Measurements from ENCODE around the gene ZP2.
A peak's percentile ranks its signal among the peaks of the same experiment; 100 is the strongest.
"Not testable (repeated sequence)": the region's sequence is repeated elsewhere in the genome, so short reads cannot be mapped to it uniquely, and the experiment has no call there.

ZP2 gene

DNA sequence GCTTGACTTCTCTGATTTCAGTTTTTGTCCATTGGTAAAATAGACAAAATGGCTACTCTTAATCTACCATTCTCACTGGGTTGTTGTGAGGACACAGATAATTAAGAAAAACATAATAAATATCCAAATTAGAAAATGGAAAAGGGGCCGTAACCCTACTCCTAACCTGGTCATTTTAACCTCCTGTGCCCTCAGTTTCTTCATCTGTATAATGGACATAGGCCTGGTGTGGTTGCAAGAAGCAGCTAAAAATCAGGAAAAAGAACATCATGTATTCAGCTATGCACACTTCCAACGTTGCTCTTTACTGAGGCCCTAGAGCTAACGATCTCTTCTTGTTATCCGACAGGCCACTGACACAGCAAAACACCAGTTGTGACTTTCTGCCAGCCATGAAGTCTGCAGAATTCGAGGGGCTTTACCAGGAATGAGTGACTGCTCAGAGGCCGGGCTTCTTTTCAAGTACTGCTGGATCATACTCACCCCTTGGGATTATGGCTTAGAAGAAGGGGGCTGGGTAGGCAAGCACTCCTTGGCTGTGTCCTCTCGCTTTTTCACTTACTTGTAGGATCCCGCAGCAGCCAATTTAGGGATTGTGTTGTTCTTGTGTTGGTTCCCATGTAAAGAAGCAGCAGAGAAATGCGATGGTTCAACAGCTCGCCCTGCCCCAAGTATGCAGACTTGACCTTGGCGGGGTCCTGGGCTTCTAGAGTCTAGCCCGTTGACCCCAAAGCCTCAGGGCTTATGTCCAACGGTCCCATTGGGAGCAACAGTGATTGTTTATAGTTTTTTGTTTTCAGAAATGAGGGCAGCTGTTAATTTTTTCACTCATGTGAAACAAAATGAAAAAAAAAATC, 32.0 kb downstream of the ZP2 start:
- DNase-seq (ENCODE audit: insufficient read length, low spot score) (no peak), FAIRE-seq (no peak)

DNA sequence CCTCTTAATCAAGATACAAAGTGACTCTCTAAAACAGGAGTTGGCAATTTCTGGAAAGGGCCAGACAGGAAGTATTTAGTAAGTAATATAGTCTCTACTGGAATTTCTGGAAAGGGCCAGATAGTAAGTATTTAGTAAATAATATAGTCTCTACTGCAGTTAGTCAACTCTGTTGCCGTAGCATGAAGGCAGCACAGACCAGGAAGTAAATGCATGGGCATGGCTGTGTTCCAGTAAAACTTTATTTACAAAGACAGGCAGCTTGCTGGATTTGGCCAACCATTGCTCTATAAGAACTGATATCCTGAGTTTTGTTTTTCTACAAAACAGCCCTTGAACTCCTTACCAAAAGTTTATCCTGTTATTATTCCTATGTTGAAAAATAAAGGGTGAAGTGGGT, 36.0 kb downstream of the ZP2 start:
- no peak for DNase-seq (ENCODE audit: insufficient read length, low spot score)
- no peak for FAIRE-seq

DNA sequence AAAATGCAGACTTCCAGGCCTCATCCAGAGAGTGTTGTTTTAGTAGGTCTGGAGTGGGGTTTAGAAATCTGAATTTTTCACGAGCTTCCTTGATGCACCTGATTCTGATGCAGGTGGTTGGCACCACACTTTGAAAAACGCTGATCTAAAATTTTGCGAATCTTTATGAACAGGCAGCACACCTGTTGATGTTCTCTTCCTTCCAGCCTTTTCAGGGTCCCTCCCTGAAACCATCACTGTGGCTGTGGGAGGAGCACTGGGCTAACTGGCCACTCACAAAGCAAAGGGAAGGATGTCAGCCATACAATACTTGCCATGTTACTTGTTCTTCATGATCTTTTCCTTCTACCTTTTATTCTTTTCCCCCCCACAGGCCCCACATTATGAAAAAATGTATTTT, 38.7 kb downstream of the ZP2 start:
- FAIRE-seq (no peak), DNase-seq (ENCODE audit: insufficient read length, low spot score) (no peak)

DNA sequence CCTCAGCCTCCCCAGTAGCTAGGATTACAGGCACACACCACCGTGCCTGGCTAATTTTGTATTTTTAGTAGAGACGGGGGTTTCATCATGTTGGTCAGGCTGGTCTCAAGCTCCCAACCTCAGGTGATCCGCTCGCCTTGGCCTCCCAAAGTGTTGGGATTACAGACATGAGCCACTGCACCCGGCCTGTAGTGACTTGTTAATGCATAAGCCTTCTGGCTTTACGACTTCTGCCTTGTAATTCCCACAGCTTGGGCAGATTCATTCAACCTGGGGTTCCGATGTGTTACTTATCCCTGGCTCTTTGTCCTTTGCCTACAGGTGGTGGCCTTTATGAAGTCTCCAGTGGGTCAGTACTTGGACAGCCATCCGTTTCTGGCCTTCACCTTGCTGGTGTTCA, 41.3 kb downstream of the ZP2 start:
- not testable (repeated sequence) for DNase-seq (ENCODE audit: insufficient read length, low spot score); FAIRE-seq

DNA sequence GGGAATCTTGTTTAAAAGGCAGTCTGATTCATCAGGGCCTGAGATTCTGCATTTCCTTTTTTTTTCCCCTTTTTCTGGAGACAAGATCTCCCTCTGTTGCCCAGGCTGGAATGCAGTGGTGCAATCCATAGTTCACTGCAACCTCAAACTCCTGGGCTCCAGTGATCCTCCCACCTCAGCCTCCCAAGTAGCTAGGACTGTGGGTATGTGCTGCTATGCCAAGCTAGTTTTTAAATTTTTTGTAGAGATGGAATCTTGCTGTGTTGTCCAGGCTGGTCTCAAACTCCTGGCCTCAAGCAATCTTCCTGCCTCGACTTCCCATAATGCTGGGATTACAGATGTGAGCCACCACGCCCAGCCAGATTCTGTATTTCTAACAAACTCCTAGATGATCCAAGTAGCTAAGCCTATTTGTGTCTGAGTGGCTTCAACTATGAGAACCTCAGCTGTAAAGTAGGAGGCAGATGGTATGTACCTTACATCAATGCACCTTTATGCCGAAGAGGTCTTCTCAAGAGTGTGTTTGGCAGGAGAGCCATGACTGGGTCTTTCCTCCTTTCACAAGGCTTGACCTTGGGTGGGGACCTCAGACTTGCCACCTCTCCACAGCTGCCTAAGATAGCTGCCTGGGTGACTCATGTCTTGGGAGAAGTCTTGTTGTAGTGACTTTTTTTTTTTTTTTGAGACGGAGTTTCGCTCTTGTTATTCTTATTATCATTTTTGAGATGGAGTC, 42.0 kb downstream of the ZP2 start:
- FAIRE-seq (no peak), DNase-seq (ENCODE audit: insufficient read length, low spot score) (no peak)

DNA sequence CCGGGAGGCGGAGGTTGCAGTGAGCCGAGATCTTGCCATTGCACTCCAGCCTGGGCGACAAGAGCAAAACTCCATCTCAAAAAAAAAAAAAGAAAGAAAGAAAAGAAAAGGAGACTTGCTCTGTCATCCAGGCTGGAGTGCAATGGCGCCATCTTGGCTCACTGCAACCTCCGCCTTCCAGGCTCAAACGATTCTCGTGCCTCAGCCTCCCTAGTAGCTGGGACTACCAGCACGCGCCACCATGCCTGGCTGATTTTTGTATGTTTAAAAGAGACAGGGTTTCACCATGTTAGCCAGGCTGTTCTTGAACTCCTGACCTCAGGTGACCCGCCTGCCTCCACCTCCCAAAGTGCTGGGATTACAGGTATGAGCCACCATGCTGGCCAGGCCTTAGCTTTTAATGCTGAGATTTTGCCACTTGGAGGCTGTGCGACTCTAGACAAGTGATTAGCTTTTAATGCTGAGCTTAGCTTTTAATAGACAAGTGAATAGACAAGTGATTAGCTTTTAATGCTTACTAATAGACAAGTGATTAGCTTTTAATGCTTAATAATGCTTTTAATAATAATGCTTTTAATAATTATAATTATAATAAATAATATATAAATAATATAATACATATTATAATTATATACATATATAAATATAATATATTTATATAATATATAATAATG, 43.3 kb downstream of the ZP2 start:
- no peak for DNase-seq (ENCODE audit: insufficient read length, low spot score)
- no peak for FAIRE-seq

DNA sequence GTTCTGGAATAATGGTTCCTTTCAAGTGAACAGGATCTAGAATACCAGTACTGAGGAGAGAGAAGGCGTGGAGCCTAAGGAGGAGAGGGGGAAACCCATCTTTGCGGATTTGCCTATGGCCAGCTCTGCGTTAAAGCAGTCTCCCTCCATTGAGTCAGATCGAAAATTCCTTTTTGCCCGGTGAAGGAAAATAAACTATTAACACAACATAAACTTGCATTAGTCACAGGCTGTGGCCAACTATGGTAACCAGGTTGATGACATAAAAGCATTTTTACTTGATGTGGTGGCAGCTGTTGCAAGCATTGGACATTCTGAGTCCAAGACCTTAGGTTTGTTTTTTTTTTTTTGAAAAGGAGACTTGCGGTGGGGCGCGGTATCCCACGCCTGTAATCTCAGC, 44.0 kb downstream of the ZP2 start:
- DNase-seq (ENCODE audit: insufficient read length, low spot score) (no peak), FAIRE-seq (no peak)

DNA sequence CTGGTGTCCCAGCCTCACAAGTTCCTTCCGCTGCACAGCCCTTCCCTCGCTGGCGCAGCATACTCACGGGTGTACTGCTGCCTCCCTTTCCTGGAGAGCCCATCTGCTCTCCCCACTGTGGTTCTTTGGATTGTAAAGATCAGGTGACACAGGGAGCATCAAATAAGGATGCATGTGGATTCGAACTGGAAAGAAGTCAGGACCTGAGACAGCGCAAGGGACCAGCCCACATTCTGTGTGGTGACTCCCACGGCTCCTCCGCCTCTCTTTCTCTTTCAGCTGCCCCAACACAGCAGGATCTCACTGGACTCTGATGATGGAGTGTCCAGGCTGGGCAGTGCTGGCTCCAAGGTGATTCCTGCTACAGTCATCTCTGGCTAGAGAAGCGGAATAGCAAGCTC, 44.8 kb downstream of the ZP2 start:
- DNase-seq (ENCODE audit: insufficient read length, low spot score) (no peak), FAIRE-seq (no peak)

DNA sequence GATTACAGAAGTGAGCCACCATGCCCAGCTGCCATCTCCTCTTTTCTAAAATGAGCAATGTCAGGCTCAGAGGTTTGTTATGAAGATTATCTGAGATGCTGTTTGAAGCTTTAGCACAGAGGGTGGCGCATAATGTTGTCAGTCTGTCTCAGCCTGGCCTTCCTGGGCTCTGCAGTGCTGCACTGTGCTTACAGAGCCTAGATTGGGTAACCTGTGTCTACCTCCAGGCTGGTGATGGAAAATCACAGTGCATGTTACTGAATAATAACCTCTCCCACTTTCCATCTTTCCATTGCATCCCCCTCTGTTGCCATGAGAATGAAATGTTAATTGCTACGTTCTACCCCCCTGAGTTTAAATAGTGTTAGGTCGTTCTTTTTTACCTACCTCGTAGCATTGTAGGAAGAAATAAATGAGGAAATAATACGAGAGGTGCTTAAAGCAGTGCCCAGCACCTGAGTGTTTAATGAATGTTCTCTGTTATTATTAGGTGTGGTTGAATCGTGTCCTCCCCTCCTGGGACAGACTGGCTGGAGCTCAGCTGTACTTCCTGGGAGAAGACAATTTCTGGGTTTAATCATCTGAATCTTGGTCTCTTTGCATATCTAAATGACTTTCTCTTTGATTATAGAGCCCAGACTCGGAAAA, 46.7 kb downstream of the ZP2 start:
- FAIRE-seq: no peak
- no peak for DNase-seq (ENCODE audit: insufficient read length, low spot score)

DNA sequence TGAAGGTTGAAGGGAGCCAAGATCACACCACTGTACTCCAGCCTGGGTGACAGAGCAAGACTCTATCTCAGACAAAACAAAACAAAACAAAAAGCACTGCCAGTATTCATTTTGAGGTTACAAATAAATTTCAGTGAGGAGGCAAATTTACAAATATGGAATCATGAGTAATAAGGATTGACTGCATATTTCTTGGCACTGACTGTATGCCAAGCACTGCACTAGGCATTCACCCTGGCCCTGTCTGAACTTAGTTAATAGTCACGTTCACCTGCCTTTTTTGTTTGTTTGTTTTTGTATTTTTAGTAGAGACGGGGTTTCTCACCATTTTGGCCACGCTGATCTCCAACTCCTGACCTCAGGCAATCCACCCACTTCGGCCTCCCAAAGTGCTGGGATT, 47.8 kb downstream of the ZP2 start:
- DNase-seq (ENCODE audit: insufficient read length, low spot score): no peak
- no peak for FAIRE-seq

DNA sequence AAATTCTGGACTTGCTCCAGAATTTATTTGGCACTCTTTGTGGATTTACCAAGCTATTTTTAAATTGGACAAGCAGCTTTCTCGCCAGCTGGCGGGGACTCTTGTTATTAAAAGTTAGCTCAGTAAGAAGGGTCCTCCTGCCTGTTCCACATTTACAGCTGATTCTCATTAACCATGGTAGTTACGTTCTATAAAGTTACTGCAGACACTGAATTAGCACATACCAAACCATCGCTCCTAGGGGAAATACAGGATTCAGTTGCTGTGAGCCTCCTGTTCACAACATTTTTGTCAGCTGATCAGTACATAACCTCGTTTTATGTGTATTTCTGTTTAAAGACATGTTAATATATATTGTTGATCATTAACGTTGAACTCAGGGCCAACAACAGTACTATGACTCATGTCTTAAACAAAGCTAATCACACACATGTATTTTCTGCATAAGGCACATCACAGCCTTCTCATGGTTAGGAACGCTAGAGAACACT, 48.7 kb downstream of the ZP2 start:
- DNase-seq (ENCODE audit: insufficient read length, low spot score) (no peak), FAIRE-seq (no peak)

DNA sequence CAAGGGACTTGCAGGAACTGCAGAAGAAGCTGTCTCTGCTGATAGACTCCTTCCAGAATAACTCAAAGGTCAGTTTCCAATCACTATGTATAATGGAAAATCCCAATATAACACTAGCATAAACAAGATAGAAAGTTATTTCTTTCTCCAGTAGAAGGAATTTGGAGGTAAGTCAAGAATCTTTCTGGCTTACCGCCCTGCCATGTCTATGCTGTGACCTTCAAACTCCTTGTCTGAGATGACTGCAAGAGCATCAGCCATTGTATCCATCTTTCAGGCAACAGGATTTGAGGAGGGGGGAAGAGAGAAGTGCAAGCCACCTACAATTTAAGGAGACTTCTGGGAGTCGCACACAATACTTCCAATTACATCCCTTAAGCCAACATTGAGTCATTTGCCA, 50.2 kb downstream of the ZP2 start:
- FAIRE-seq: no peak
- DNase-seq (ENCODE audit: insufficient read length, low spot score): no peak

DNA sequence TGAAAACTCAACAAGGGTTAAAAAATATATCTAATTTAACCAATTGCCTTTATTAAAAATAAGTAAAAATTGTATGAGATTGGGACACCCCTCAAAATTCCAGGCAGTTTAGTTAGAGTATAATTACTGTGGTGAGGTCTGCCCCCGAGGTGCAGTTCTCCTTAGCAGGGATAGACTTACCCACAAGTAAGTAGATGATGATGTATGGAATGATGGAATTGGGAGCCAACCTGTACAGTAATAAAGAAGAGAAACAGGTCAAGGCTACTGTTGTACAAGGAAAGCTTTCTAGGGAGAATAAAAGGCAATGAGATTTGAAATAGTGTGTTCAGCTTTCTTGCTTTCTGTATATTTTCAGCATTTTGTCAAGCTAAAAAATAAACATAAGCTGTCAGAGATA, 51.1 kb downstream of the ZP2 start:
- DNase-seq (ENCODE audit: insufficient read length, low spot score) (no peak), FAIRE-seq (no peak)

DNA sequence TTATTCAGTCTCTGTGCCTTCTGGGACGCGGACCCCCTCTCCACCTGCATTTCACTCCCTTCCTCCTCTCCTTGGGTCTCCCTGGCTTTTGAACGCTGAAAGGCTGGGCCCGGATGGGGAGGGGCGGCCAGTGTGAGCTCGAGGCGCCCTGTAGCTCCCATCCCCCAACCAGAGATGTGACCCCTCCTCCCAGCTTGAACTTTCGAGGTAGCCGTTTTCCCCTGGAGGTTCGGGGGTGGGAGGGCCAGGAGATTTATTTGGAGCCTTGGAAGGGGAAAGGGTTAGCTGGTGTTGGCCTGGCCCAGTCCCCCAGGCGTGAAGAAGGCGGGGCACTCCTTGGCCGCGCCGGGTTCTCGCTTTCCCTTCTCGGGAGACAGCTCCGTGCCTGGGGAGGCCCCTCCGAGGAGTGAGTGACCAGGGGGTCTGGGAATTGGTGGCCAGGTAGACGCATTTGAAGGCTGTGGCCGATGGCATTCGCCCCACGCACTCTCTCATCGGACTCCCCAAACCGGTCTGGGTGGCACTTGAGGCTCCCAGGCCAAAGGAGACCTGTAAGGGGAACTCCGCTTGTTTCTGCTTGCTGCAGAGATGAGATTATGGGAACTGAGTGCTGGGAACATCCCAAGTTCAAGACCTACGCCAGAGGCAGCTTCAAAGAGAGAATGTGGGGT, 52.0 kb downstream of the ZP2 start:
- FAIRE-seq (peak; percentile 44), DNase-seq (ENCODE audit: insufficient read length, low spot score) (no peak)

DNA sequence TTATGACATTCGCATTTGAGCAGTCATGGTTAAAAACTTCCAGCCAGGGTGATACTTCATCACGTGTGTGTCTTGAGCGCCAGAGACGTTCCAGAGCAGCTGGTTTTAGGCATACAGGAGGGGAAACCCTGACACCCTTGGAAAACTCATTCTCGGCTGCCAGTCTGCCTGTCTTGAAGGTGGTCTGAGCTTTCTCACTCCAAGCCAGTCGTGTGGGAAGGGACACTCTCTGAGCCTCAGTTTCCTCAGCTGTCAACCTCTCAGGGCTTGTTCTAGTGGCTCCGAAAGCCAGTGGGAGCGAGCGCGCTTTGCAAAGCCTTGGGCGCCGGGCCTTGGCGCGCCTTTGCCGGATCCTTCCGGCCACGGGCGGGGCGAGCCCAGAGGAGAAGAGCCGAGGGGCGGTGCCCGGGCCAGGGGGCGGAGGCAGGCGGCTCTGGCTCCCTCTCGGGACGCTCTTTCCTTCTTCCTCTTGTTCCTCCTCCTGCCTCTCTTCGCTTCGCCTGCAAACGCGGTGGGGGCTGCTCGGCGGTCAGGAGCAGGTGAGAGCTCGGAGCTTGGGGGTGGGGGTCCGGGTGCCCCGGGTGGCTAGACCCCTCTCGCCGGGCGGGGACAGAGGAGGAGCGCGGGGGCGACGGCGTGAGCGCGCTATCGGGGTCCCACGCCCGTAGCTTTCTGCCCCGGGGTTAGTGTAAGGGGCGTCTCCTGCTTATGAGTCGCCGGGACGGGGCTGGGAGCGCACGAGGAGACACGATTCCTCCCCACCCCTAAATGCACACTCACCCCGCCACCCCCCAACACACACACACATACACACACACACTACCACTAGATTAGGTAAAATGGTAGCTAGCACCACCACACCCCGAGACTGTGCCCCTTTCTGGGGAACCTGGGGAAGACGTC, 52.9 kb downstream of the ZP2 start, which contains the start of gene LDAF1:
TSS of gene LDAF1 (plus strand) at position 467 of the 903 bp plus-strand sequence. CDS start 2,509 bp downstream, outside the sequence.
- FAIRE-seq (peak; percentile 76), DNase-seq (ENCODE audit: insufficient read length, low spot score) (peak; percentile 89)

DNA sequence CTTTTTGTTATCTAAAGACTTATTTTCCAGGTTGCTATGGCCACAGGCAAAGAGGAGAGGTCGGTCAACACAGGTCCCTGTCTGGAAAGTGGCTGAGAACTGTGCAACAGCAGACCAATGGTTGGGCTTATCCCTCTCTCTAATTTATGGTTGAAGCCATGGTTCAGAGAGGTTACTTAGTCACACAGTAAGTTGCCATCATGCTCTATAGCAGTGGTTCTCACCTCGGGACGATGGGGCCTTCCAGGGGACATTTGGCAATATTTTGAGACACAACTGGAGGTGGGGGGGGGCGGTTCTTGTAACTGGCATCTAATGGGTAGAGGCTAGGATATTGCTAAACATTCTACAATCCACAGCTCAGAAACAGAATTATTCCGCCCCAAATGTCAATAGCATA, 53.7 kb downstream of the ZP2 start:
- FAIRE-seq: no peak
- DNase-seq (ENCODE audit: insufficient read length, low spot score): no peak

DNA sequence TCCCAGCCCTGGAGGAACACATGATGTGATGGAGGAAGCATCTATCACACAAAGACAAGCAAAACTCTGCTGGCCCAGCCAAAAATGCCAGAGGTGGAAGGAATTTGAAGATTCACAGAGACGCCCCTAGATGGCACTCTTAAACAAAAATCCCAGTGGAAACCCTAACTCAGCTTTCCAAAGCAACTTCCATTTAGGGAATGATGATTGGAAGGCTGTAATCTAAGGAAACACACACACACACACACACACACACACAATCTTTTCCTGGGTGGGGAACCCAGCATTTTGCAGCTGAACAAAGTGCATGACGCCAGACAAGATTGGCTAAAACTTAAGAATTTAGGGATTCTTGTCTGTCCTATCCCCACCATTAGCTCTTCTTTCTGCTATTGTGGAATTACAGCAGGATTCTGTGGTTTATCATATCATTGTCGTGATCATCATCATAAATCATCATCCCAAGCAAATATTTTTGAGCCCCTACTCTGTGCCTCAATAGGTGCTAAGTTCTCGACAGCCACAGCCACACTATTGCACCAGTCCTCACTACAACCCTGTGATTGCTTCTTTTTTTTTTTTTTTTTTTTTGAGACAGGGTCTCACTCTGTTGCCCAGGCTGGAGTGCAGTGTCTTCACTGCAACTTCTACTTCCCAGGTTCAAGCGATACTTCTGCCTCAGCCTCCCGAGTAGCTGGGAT, 54.5 kb downstream of the ZP2 start:
- FAIRE-seq (peak; percentile 72), DNase-seq (ENCODE audit: insufficient read length, low spot score) (peak; percentile 46)

DNA sequence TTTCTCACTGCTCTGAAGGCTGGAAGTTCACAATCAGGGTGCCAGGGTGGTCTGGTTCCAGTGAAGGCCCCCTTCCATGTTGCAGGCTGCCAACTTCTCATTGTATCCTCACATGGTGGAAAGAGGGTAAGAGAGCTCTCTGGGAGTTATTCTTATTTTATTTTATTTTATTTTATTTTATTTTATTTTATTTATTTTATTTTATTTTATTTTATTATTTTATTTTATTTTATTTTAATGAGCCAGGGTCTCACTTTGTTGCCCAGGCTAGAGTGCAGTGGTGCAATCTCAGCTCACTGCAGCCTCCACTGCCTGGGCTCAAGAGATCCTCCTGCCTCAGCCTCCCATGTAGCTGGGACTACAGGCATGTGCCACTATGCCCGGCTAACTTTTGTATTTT, 55.4 kb downstream of the ZP2 start:
- FAIRE-seq; DNase-seq (ENCODE audit: insufficient read length, low spot score): not testable (repeated sequence)
